Measurements from ENCODE around the gene ACVR1B. TPM values are rescaled to one million over a fixed set of nuclear protein-coding genes. Genes with fewer than 3 reads are reported as not detected.

Gene ACVR1B
- total RNA-seq (2014; rRNA removed; shearing (Covaris generic)) (7.5 and 7.8 TPM in 2 replicates), polyA plus RNA-seq (2016; fragmentation: Nextera tagmentation; extraction: Ambion mirVana) (2.4 and 2.6 TPM in 2 replicates)
- long read RNA-seq, partial matches to known transcripts, result 1 of 3 reads
- long read RNA-seq, other reads (novel, unspliced or antisense), result 2 of 3 reads

- DNase-seq (ENCODE audit: low spot score) (peak; percentile 91), ATAC-seq (peak; percentile 73)
- no peaks in the 10 kb centered on the region for H3K36me3 ChIP-seq (ENCODE audit: insufficient read depth)
- peak within 1 kb of the TSS; percentile 94 for H2AFZ ChIP-seq
- H3K27me3 Mint-ChIP-seq (ENCODE audit: insufficient read depth, low read depth, poor library complexity), result peaks cover 32% of the 10 kb centered on the region
- H3K36me3 Mint-ChIP-seq (ENCODE audit: low read depth), result no peaks in the 10 kb centered on the region
- TF ChIP-seq JUNB (IDR thresholded peaks at IDR 0.05; ENCODE audit: unreplicated experiment) (no peak), POLR2AphosphoS5 (IDR thresholded peaks at IDR 0.05; ENCODE audit: low read depth) (peak; percentile 23; the same call in 1 of the 2 replicates), ZNF462 (CRISPR knock-in tag; IDR thresholded peaks at IDR 0.05) (no peak), ZNF331 (CRISPR knock-in tag; IDR thresholded peaks at IDR 0.05; ENCODE audit: low read depth) (no peak), REST (IDR thresholded peaks at IDR 0.05; ENCODE audit: unreplicated experiment) (no peak)
- H3K4me3 Mint-ChIP-seq, result peak within 1 kb of the TSS; percentile 87
- H3K4me1 ChIP-seq (ENCODE audit: insufficient read depth), result peaks cover 10% of the 10 kb centered on the region
- no peaks in the 10 kb centered on the region for H3K9me2 ChIP-seq (ENCODE audit: insufficient read depth)
- no peak within 1 kb of the TSS for H3K27ac ChIP-seq (ENCODE audit: low read depth)
- H3K4me1 Mint-ChIP-seq, result peaks cover 20% of the 10 kb centered on the region
- no peak within 1 kb of the TSS for H3K27ac Mint-ChIP-seq
- H3K4me2 ChIP-seq, result peak within 1 kb of the TSS; percentile 99
- peaks cover 82% of the 10 kb centered on the region for H3K27me3 ChIP-seq (ENCODE audit: insufficient read depth)
- H3K4me3 ChIP-seq, result peak within 1 kb of the TSS; percentile 90
- H3F3A ChIP-seq (replicated peaks; ENCODE audit: low read depth), result 0 out of 2 replicates have a peak, but pooled peaks cover 4% of the 10 kb centered on the region
- peaks cover 36% of the 10 kb centered on the region for H3K79me2 ChIP-seq (replicated peaks; ENCODE audit: insufficient read depth)
- no peaks in the 10 kb centered on the region for H3K9me3 Mint-ChIP-seq
- H4K20me1 ChIP-seq (replicated peaks; ENCODE audit: insufficient read depth), result peaks cover 33% of the 10 kb centered on the region
Observed at GRCh38 chr12:51951199-51951842, at the start of gene ACVR1B. Gene ACVR1B, plus strand, starts transcription at chr12:51951699. Its CDS starts 45 bp downstream, at chr12:51951744.

Measured in GM23338 (cell line).